HG03521 (cell line): ENCODE data around the gene CETN1.

ENCODE experiments used
- ATAC-seq: cut with Tn5 transposase; IDR thresholded peaks from one replicate; pipeline ENCODE4 v1.9.1; 2021; ENCODE audit warnings: mild to moderate bottlenecking, moderate library complexity; ENCODE audit not compliant: unreplicated experiment

Gene CETN1

GRCh38 chr18:574865-575645 lies 5.1 kb upstream of the CETN1 start:
- no peak for ATAC-seq

DNA sequence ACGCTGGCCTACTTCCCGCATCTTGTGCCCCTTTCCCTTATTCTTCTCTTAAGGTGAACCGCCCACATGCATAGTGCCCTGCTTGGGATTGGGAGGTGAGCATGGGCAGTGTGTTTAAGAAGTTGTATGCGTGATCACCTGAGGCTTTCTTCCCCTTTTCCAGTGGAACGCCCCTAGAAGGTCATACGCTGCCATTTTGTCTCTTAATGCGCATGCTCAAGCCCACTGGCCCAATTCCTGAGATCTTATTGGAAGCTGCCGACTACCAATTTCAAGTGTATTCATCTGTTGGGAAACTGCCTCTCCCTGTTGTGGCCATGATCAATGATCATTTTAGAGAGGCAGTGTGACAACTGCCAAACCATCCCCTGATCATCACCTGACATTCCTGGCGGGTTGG lies 3.3 kb upstream of the CETN1 start:
- ATAC-seq: no peak

DNA sequence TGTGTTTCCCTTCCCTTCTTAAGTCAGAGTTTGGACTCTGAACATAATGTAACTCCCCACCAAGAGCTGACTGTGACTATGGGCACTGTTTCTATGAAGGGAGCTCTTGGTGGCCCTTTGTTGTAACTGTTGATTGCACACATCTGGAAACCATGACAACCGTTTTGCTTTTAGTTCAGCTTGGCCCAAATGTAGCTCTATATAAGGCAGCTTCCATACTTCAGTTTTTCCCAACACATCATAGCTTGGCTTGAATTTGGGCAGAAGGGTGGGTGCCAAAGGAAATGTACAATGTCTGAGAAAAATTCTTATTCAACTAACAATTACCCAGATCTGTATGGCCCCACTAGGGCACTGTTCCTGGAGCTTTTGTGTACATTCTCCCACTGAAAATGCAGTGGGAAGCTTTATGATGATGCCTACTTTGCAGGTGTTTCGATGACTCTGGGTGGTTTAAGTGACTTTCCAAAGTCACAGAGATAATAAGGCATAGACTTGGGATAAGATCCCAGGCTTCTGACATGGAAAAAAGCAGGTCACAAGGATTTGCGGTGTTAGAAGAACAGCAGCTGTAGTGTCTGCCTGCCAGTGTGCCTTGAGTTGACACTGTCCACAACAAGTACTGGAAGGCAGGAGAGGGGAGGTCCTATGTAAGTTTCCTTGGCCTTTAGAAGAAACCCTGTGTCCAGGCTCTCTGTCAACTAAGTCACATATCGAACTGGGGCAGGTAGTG lies 2.4 kb upstream of the CETN1 start:
- no peak for ATAC-seq

DNA sequence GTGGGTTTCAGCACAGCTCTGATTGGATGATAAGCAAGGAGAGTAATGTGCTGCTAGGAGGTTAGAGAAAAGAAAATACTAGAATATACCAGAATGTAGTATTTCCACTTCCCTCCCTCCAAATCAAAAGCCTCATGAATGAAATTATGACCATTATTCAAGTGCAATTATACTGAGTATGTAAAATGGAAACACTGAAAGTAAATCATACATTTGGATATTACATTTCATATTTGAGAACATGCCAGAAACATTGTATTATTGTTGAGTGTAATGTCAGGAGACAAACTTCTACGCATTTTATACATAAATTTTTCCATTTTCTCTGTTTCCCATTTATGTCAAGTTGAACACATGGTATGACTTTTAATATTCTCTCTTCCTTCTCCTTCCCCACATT lies 942 bp upstream of the CETN1 start:
- no peak for ATAC-seq

- no peak for ATAC-seq
Observed at GRCh38 chr18:581096-581495, 916 bp downstream of the CETN1 start.

GRCh38 chr18:582465-582864 lies 2.3 kb downstream of the CETN1 start:
- ATAC-seq: no peak

- ATAC-seq: no peak
Observed at GRCh38 chr18:595068-595467, 14.9 kb downstream of the CETN1 start.

DNA sequence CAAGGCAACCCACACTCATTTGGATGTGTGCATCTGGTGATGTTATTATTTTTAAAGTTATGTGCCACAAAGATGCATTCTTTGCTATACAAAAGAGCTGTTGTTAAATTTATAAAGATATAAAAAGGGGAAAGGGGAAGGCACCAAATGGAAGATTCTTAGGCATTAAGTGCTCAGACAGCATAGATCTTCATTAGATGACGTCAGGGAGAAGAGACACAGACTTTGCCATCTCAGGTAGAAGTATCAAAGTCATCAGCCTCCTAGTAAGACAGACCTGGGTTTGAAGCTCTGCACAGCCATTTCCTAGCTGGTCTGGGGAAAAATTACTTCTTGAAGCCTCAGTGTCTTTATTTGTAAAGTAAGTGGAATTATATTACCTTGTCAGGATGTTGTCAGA lies 15.4 kb downstream of the CETN1 start:
- ATAC-seq: no peak

DNA sequence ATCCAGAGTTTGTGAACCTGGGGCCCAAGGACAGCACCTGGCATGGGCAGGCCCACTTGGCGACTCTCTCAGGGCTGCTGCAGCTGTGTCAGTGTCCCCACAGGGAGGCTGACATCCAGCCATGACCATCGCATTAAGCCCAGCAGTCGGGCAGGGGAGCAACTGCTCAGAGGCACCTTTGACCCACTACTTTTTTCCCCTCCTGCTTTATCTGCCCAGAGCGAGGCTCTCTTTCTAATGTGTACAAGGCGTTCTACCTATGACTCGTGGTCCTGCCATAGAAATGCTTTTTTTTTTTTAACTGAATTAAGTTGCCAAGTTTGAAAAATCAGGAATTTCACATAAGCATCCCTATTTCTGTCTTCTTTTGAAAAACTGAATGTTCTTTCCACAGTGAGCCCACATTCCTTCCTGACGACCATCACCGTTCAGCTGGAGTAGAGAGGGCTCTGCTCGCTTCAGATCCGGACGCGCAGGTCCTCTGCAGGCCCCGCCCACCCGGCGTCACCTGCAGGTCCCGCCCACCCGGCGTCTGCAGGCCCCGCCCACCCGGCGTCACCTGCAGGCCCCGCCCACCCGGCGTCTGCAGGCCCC lies 16.2 kb downstream of the CETN1 start:
- ATAC-seq: peak; percentile 47

DNA sequence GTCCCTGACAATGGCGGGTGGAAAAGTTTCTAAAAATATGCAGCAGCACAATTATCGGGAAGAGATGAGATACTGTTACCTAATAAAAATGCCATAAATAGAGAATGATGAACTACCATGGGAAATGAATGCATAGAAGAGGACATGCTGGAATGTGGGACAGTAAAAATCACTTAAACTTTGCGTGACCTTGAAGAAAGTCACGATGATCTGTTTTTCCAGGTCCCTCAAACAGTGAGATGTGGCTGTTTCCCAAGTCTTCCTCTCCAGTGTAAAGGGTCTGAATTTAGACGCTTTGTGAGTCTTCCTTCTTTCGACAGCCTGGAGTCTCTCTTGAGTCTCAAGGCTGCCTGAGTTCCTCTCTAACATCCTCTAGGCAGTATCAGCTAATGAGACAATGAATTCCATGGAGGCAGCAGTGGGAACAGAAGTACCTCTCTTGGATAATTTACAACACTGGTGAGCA lies 18.0 kb downstream of the CETN1 start:
- ATAC-seq: no peak

GRCh38 chr18:600107-600506 lies 19.9 kb downstream of the CETN1 start:
- ATAC-seq: no peak

DNA sequence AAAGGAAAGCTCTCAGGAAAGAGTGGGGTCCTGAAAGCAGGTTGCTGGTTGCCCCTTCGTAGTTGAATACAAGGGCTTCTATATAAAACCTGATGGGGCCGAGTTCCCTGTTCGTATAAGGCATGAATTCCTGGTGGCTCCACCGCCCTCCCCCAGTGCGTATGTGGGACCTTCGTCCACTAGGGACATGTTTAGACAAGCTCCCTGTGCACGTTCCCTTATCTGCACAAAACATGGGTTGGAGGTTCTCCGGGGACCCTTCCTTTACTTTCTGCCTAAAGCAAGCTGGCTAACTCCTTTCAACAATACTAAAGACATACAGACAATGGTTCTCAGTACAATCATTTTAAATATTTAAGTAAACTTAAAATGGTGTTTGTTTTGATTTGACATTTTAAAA lies 24.6 kb downstream of the CETN1 start:
- no peak for ATAC-seq

DNA sequence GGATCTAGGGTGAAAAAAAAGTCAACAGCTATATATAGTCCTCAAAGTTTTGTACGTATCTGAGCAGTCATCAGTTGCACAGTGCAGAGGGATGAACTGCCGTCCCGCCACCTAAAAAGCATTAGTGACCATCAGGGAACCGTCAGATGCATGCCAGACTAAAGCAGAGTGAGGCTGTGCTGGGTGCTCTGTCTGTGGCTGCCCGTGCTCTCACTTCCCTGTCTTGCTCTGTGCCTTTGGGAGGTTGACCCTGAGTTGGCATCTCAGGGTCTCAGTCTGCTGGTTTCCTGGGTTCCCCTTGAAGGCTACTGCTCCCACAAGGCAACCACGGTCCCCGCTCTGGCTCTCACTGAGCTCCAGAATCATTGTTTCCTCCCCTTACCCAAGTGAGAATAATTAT lies 27.8 kb downstream of the CETN1 start:
- ATAC-seq: no peak

DNA sequence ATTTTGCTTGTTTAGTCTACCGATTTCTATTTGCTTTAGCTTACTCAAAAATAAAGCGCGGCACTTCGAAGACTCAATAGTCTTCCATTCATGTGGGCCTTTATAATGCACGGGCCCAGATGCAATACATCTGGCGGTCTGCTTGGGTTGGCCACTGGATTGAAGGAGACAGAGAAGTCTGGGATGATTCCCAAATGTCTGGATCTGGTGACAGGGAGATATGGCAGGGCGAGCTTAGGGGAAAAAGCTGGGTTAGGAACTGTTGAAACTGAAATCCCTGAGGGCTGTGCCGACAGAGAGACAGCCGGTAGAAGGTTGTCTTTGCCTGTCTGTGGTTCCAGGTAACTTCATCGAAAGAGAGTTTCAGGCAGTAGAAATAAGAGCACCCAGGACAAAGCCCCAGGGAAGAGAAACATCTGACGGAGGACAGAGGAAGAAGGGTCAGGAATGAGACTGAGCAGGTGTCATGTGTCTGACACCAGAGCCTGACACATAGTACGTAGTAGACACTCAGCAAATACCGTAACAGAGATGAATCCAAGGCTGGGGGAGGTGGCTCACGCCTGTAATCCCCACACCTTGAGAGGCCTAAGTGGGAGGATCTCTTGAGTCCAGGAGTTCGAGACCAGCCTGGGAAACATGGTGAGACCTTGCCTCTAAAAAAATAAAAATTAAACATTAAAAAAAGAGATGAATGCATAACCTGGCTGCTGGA lies 30.2 kb downstream of the CETN1 start:
- no peak for ATAC-seq

DNA sequence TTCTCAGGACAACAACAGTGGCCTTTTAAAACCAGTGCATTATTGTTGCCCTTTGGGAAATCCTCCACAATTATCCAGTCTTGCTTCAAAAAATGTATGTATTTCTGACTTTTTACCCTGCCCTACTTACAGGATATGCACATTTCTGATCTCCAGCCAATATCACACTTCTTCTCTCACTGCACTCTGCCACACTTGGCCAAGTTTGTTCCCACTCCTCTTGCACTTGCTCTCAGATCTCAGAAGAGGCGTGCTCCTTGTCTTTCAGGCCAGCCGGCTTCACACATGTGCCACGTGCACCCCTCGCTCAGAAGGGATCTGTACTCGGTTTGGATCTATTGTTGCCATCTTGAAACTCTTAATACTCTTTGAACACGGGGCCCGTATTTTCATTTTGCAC lies 32.0 kb downstream of the CETN1 start:
- no peak for ATAC-seq

DNA sequence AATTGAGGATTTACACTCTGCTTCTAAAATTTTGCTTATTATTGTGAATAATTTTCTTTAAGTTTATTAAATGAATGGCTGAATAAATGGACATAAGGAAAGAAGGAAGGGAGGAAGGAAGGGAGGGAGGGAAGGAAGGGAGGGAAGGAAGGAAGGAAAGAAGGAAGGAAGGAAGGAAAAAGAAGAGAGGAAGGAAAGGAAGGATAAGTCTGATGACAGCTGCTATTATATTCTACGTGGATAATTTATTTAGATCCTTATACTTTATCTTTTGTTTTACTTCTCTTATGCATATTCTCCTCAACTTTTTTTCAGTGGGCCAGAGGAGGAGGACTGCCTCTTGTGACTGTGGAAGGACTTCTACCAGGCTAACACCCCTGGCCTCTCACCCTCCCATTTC lies 34.0 kb downstream of the CETN1 start:
- ATAC-seq: no peak

DNA sequence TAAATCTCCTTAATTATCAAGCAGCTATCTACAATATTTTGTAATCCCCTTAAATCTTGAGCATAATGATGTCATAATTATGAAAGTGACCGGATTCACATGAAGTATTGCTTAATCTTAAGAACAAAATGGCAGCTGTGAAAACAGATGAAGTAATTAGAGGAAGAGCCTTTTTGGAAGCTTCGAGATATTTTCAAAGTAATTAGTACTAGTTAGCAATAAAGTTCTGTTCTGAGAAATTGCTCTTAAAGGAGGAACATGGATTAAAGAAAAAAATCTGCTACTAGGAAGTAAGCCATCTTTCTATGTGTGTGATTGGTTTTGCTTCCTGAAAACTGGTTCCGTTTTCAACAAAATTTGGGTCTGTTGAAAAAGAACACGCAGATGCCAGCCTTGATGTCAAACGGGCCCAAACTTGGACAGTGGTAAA lies 34.9 kb downstream of the CETN1 start:
- ATAC-seq: no peak

DNA sequence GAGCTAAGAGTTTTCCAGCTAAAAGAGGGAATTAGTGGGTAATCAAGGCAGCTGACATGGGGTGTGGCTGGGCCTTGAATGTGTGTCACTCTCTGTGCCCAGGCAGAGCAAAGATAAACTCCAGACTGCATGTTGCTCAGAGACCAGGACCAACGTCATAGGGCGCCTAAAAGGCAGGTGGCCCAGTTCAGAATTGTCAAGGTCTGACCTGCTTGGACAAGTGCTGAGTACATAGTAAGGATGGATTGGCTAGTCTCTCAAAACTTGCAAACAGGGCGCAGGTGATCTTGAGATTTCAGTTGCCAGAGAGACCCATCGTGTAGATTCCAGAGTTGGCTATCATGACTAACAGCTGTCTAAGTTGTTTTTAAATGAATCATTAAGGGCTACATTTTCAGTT lies 35.6 kb downstream of the CETN1 start:
- no peak for ATAC-seq

DNA sequence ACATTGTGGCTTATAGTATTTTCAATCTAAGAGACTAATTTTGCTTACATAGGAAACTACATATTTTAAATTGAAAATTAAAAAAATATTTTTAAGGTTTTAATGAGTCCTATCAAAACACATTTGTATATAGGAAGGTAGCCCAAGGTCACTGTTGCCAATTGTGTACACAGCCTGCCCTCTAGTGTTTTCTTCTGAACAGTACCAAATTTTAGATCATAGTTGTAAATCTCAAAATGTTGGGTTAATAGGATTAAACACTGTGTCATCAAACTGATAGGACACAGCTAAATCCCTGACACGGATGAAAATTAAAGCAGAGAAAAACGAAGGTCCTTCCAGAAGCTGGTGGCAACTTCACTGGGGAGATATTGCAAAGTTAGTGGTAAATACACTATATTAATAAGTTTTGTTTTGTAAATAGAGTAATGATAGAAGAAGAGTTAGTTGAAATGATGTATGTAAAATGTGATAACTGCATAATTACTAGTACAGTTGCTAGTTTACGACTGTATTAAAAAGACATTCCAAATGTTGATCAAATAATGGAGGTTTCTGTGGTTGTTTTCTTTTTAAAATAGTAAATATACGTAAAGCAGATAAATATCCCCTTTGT lies 36.3 kb downstream of the CETN1 start:
- ATAC-seq: no peak

GRCh38 chr18:617970-618504 lies 37.9 kb downstream of the CETN1 start:
- ATAC-seq: no peak

GRCh38 chr18:618618-619017 lies 38.4 kb downstream of the CETN1 start:
- ATAC-seq: no peak
